KMS-11 (cell line): ENCODE results near the gene ATRX.
"Not testable (repeated sequence)": the region's sequence is repeated elsewhere in the genome, so short reads cannot be mapped to it uniquely, and the experiment has no call there.

ENCODE experiments used
- H2AFZ ChIP-seq: fragments of 200-600 bp; sonication (generic); 2 replicates; pipeline ENCODE4 v1.6.1; 2016; ENCODE audit warnings: antibody characterized with exemption, mixed run types, low read depth
- H3K27ac ChIP-seq: fragments of 200-600 bp; sonication (generic); 2 replicates; pipeline ENCODE4 v1.6.1; 2016; ENCODE audit warnings: mild to moderate bottlenecking, mixed run types
- H3K27me3 ChIP-seq: fragments of 200-600 bp; sonication (generic); 2 replicates; pipeline ENCODE4 v1.6.1; 2017; ENCODE audit warnings: mild to moderate bottlenecking, low read depth, mixed run types, moderate library complexity; ENCODE audit not compliant: insufficient read depth
- H3K36me3 ChIP-seq: fragments of 200-600 bp; sonication (generic); 2 replicates; pipeline ENCODE4 v1.6.1; 2017; ENCODE audit warnings: mild to moderate bottlenecking, mixed run types; ENCODE audit not compliant: insufficient read depth
- H3K4me1 ChIP-seq: fragments of 200-600 bp; sonication (generic); 2 replicates; pipeline ENCODE4 v1.6.1; 2016; ENCODE audit warnings: mild to moderate bottlenecking, low read depth, mixed run types; ENCODE audit not compliant: poor library complexity, severe bottlenecking
- H3K4me2 ChIP-seq: fragments of 200-600 bp; sonication (generic); 2 replicates; pipeline ENCODE4 v1.7.0; 2016; ENCODE audit warnings: mild to moderate bottlenecking, mixed run types
- H3K4me3 ChIP-seq: fragments of 200-600 bp; sonication (generic); IDR thresholded peaks from 2 replicates; pipeline ENCODE4 v1.6.1; 2017; ENCODE audit warnings: low read depth, low read length, mixed read lengths; ENCODE audit not compliant: insufficient read depth
- H3K79me2 ChIP-seq: fragments of 200-600 bp; sonication (generic); 2 replicates; pipeline ENCODE4 v1.6.1; 2016; ENCODE audit warnings: low read depth, mixed run types; ENCODE audit not compliant: insufficient read depth
- H3K9ac ChIP-seq: fragments of 200-600 bp; sonication (generic); 2 replicates; pipeline ENCODE4 v1.6.1; 2016; ENCODE audit warnings: mild to moderate bottlenecking, mixed run types
- H4K20me1 ChIP-seq: fragments of 200-600 bp; sonication (generic); 2 replicates; pipeline ENCODE4 v1.6.1; 2016; ENCODE audit warnings: mild to moderate bottlenecking, mixed run types; ENCODE audit not compliant: insufficient read depth
- TF ChIP-seq, protein P1 (sequence below): fragments of 200-600 bp; sonication (generic); conservative IDR thresholded peaks from 2 replicates; pipeline ENCODE4 v1.6.1; 2017; ENCODE audit warnings: low read depth, mild to moderate bottlenecking, antibody characterized with exemption, low read length, moderate library complexity, mixed read lengths

ATRX gene

DNA sequence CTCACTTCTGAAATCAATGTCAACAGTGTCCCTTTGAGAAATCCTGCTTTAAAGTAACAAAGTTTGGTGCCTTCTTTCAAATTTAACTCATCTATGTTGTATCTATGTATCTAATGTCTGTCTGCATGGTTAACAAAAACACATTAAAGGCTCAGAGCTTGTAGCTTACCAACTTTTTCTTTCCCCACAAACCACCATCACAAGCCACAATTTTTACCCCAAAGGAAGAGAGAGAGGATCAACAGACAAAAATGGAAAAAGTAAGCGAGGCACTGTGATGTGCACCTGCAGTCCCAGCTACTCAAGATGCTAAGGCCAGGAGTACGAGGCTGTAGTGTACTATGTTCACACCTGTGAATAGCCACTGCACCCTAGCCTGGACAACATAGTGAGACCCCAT is 17.2 kb downstream of the ATRX start:
- no peaks in the 10 kb centered on the region for H3K36me3 ChIP-seq
- H2AFZ ChIP-seq: no peak overlapping the region
- no peak overlapping the region for H3K4me3 ChIP-seq
- H3K27ac ChIP-seq: no peak overlapping the region; the same call in 1 of the 2 replicates
- peaks cover 20% of the 10 kb centered on the region for H3K4me1 ChIP-seq
- H3K4me2 ChIP-seq: no peak overlapping the region
- H3K9ac ChIP-seq: no peak overlapping the region
- H3K27me3 ChIP-seq: no peaks in the 10 kb centered on the region
- no peaks in the 10 kb centered on the region; the same call in 1 of the 2 replicates for H4K20me1 ChIP-seq
- peaks cover 66% of the 10 kb centered on the region for H3K79me2 ChIP-seq
- TF ChIP-seq, protein P1, sequence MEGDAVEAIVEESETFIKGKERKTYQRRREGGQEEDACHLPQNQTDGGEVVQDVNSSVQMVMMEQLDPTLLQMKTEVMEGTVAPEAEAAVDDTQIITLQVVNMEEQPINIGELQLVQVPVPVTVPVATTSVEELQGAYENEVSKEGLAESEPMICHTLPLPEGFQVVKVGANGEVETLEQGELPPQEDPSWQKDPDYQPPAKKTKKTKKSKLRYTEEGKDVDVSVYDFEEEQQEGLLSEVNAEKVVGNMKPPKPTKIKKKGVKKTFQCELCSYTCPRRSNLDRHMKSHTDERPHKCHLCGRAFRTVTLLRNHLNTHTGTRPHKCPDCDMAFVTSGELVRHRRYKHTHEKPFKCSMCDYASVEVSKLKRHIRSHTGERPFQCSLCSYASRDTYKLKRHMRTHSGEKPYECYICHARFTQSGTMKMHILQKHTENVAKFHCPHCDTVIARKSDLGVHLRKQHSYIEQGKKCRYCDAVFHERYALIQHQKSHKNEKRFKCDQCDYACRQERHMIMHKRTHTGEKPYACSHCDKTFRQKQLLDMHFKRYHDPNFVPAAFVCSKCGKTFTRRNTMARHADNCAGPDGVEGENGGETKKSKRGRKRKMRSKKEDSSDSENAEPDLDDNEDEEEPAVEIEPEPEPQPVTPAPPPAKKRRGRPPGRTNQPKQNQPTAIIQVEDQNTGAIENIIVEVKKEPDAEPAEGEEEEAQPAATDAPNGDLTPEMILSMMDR: no peak

DNA sequence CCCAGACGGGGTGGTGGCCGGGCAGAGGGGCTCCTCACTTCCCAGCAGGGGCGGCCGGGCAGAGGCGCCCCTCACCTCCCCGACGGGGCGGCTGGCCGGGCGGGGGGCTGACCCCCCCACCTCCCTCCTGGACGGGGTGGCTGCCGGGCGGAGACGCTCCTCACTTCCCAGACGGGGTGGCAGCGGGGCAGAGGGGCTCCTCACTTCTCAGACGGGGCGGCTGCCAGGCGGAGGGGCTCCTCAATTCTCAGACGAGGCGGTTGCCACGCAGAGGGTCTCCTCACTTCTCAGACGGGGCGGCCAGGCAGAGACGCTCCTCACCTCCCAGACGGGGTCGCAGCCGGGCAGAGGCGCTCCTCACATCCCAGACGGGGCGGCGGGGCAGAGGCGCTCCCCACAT is 19.8 kb downstream of the ATRX start:
- not testable (repeated sequence) for H3K4me3 ChIP-seq, H3K36me3 ChIP-seq, H3K27ac ChIP-seq, H4K20me1 ChIP-seq, H3K27me3 ChIP-seq, H2AFZ ChIP-seq, H3K9ac ChIP-seq, H3K4me2 ChIP-seq
- H3K79me2 ChIP-seq: peaks cover 47% of the 10 kb centered on the region
- H3K4me1 ChIP-seq: peaks cover 20% of the 10 kb centered on the region

DNA sequence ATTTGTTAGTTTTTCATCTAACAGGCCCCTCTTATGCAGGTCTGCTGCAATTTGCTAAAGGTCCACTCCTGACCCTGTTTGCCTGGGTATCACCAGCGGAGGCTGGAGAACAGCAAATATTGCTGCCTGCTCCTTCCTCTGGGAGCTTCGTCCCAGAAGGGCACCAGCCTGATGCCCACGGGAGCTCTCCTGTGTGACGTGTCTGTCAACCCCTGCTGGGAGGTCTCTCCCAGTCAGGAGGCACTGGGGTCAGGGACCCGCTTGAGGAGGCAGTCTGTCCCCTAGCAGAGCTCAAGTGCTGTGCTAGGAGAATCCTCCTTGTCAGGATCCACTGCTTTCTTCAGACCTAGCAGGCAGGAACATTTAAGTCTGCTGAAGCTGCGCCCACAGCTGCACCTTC is 30.5 kb downstream of the ATRX start:
- Histone ChIP-seq H3K27me3 (no peaks in the 10 kb centered on the region), H3K9ac (no peak overlapping the region), H3K4me1 (no peaks in the 10 kb centered on the region), H2AFZ (no peak overlapping the region), H3K4me2 (no peak overlapping the region), H3K79me2 (peaks cover 4% of the 10 kb centered on the region; the same call in 1 of the 2 replicates), H3K36me3 (no peaks in the 10 kb centered on the region), H4K20me1 (no peaks in the 10 kb centered on the region), H3K4me3 (no peak overlapping the region), H3K27ac (no peak overlapping the region)
- TF ChIP-seq, protein P1: no peak

DNA sequence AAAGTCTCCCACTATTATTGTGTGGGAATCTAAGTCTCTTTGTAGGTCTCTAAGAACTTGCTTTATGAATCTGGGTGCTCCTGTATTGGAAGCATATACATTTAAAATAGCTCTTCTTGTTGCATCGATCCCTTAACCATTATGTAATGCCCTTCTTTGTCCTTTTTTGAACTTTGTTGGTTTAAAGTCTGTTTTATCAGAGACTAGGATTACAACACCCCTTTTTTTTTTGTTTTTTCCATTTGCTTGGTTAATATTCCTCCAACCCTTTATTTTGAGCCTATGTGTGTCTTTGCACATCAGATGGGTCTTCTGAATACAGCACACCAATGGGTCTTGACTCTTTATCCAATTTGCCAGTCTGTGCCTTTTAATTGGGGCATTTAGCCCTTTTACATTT is 32.1 kb downstream of the ATRX start:
- H3K4me1 ChIP-seq, H2AFZ ChIP-seq, H3K27ac ChIP-seq, H3K36me3 ChIP-seq, H3K9ac ChIP-seq, H3K79me2 ChIP-seq, H3K4me2 ChIP-seq, H3K27me3 ChIP-seq, H3K4me3 ChIP-seq, H4K20me1 ChIP-seq: not testable (repeated sequence)

DNA sequence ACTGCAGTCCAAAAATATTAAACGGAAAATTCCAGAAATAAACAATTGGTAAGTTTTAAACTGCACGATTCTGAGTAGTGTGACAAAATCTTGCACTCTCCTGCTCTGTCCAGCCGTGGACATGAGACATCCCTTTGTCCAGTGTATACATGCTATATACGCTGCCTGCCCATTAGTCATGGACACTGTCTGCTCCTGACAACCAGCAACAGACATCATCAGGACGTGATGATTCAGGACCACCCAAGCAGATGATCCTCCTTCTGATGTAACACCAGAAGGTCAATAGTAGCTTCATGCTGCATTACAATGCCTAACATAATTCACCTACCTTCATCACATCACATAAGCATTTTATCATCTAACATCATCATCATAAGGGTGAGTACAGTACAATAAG is 36.3 kb downstream of the ATRX start:
- TF ChIP-seq, protein P1: no peak
- H3K4me1 ChIP-seq: peaks cover 11% of the 10 kb centered on the region
- peaks cover 31% of the 10 kb centered on the region; the same call in 1 of the 2 replicates for H3K79me2 ChIP-seq
- H3K27ac ChIP-seq: no peak overlapping the region
- no peak overlapping the region for H3K4me2 ChIP-seq
- H3K27me3 ChIP-seq: no peaks in the 10 kb centered on the region
- H3K9ac ChIP-seq: no peak overlapping the region
- H3K36me3 ChIP-seq: no peaks in the 10 kb centered on the region
- H4K20me1 ChIP-seq: no peaks in the 10 kb centered on the region
- no peak overlapping the region for H2AFZ ChIP-seq
- no peak overlapping the region for H3K4me3 ChIP-seq
